Panc1 (cell line): ENCODE results near the gene SRCAP. TPM values are rescaled to one million over a fixed set of nuclear protein-coding genes. Genes with fewer than 3 reads are reported as not detected.

Source experiments
- ATAC-seq: fragments of 200-7000 bp; cut with Tn5 transposase; 2 replicates; pipeline ENCODE4 v1.9.1; 2020; ENCODE audit warnings: mild to moderate bottlenecking, moderate library complexity
- BruUV-seq: library from RNA; stranded (reverse); fragments of 400-500 nt; replicated peaks from 2 replicates; lab custom pipeline; 2021; lab: Mats Ljungman, UMichigan
- CTCF ChIA-PET: fragments of 300-600 bp; sonication (Branson Sonifier 250); formaldehyde crosslinking; loops from one replicate; lab custom pipeline; 2022; ENCODE audit warnings: antibody characterized with exemption; lab: Charles Lee
- POLR2A ChIA-PET: fragments of 300-600 bp; sonication (Branson Sonifier 250); formaldehyde crosslinking; loops from one replicate; lab custom pipeline; 2022; ENCODE audit warnings: antibody characterized with exemption; lab: Charles Lee
- DNase-seq: peaks from one replicate; pipeline ENCODE4 v3.0.0-alpha.2; 2010; ENCODE audit warnings: low read depth, low spot score
- H3K27ac ChIP-seq: 2 replicates; pipeline ENCODE4 v1.5.1; 2011; ENCODE audit warnings: mild to moderate bottlenecking, low read length, inconsistent platforms
- H3K27me3 ChIP-seq: fragments of 200-500 bp; sonication (Bioruptor generic); 2 replicates; pipeline ENCODE4 v1.6.0; 2014; ENCODE audit warnings: low read length, inconsistent platforms; ENCODE audit not compliant: control insufficient read depth, insufficient read depth
- H3K36me3 ChIP-seq: fragments of 200-500 bp; sonication (Bioruptor generic); 2 replicates; pipeline ENCODE4 v1.5.1; 2014; ENCODE audit warnings: inconsistent platforms, mild to moderate bottlenecking, low read length, moderate library complexity; ENCODE audit not compliant: control insufficient read depth, insufficient read depth
- H3K4me1 ChIP-seq: 2 replicates; pipeline ENCODE4 v1.5.1; 2011; ENCODE audit warnings: inconsistent platforms, mild to moderate bottlenecking, low read length, moderate library complexity; ENCODE audit not compliant: control insufficient read depth, insufficient read depth
- H3K4me3 ChIP-seq, 2 experiments: 2 replicates each; pipeline ENCODE4 v1.5.1; 2011 to 2012; ENCODE audit warnings: low read depth in 2 of 2, low read length in 2 of 2, mild to moderate bottlenecking in 2 of 2, inconsistent platforms in 1 of 2, moderate library complexity in 1 of 2
- H3K9me3 ChIP-seq: fragments of 200-500 bp; sonication (Bioruptor generic); 2 replicates; pipeline ENCODE4 v1.5.1; 2014; ENCODE audit warnings: low read depth, mild to moderate bottlenecking, inconsistent platforms, low read length, moderate library complexity; ENCODE audit not compliant: control insufficient read depth, insufficient read depth
- POLR2AphosphoS5 ChIP-seq: IDR thresholded peaks from 2 replicates; pipeline ENCODE4 v1.6.1; 2012; ENCODE audit warnings: mild to moderate bottlenecking, low read depth, low read length, moderate library complexity
- SIN3A ChIP-seq: IDR thresholded peaks from 2 replicates; pipeline ENCODE4 v1.6.1; 2012; ENCODE audit warnings: low read depth, mild to moderate bottlenecking, low read length, moderate library complexity, borderline replicate concordance; ENCODE audit not compliant: insufficient read depth
- TCF7L2 ChIP-seq: IDR thresholded peaks from 2 replicates; pipeline ENCODE4 v1.6.1; 2011; ENCODE audit warnings: mild to moderate bottlenecking, low read depth, low read length, inconsistent platforms
- in situ Hi-C: cut with HindIII; loops from 2 replicates; pipeline ENCODE4 v1.10.0; 2016; ENCODE audit warnings: low sequenced_read_pairs, low pct_unique_long_range_greater_than_20kb
- intact Hi-C: fragments of 100-400 bp; cut with micrococcal nuclease; formaldehyde crosslinking; loops from one replicate; pipeline ENCODE4 v1.10.0; 2022; ENCODE audit not compliant: unreplicated experiment
- total RNA-seq: library from RNA; stranded (reverse); gene quantifications from one replicate; pipeline ENCODE4 v1.2.1, GENCODE V29; 2021; ENCODE audit not compliant: unreplicated experiment
- TF ChIP-seq, protein P1 (sequence below), 2 experiments: IDR thresholded peaks; 2 replicates each; pipeline ENCODE4 v1.6.1; 2011 to 2012; ENCODE audit warnings: low read depth in 2 of 2, control low read depth in 1 of 2, low read length in 1 of 2, mild to moderate bottlenecking in 1 of 2, moderate library complexity in 1 of 2; ENCODE audit not compliant: insufficient read depth in 1 of 2
- TF ChIP-seq, protein P2 (sequence below): fragments of 450-650 bp; IDR thresholded peaks from 2 replicates; pipeline ENCODE4 v1.5.1; 2017; ENCODE audit warnings: mild to moderate bottlenecking

The SRCAP gene
- total RNA-seq, 1 experiment from 2014 or later: 73.6 TPM

DNA sequence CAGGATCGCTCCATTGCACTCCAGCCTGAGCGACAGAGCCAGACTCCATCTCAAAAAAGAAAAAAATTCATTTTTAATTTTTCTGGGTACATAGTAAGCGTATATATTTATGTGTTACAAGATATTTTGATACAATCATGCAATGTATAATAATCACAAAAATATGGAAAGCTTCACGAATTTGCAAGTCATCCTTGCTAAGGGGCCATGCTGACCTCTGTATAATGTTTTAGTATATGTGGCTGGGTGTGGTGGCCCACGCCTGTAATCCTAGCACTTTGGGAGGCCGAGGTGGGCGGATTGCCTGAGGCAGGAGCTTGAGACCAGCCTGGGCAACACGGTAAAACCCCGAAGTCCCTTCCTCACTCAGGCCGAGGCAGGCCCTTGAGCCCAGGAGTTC lies 23.8 kb upstream of the SRCAP start:
- no peaks in the 10 kb centered on the region for H3K4me1 ChIP-seq
- H3K27me3 ChIP-seq: no peaks in the 10 kb centered on the region
- DNase-seq: no peak
- BruUV-seq: no TSS peak
- 0 out of 2 replicates have a peak, but pooled peaks cover 2% of the 10 kb centered on the region for H3K36me3 ChIP-seq
- intact Hi-C loops: no loop called here
- TF ChIP-seq, protein P1, sequence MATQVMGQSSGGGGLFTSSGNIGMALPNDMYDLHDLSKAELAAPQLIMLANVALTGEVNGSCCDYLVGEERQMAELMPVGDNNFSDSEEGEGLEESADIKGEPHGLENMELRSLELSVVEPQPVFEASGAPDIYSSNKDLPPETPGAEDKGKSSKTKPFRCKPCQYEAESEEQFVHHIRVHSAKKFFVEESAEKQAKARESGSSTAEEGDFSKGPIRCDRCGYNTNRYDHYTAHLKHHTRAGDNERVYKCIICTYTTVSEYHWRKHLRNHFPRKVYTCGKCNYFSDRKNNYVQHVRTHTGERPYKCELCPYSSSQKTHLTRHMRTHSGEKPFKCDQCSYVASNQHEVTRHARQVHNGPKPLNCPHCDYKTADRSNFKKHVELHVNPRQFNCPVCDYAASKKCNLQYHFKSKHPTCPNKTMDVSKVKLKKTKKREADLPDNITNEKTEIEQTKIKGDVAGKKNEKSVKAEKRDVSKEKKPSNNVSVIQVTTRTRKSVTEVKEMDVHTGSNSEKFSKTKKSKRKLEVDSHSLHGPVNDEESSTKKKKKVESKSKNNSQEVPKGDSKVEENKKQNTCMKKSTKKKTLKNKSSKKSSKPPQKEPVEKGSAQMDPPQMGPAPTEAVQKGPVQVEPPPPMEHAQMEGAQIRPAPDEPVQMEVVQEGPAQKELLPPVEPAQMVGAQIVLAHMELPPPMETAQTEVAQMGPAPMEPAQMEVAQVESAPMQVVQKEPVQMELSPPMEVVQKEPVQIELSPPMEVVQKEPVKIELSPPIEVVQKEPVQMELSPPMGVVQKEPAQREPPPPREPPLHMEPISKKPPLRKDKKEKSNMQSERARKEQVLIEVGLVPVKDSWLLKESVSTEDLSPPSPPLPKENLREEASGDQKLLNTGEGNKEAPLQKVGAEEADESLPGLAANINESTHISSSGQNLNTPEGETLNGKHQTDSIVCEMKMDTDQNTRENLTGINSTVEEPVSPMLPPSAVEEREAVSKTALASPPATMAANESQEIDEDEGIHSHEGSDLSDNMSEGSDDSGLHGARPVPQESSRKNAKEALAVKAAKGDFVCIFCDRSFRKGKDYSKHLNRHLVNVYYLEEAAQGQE (IDR thresholded peaks at IDR 0.05; ENCODE audit: insufficient read depth in 1 of 2, low read depth in 2 of 2, low read length in 1 of 2): no peak
- TF ChIP-seq POLR2AphosphoS5 (no peak), TCF7L2 (no peak), SIN3A (no peak)
- TF ChIP-seq, protein P2, sequence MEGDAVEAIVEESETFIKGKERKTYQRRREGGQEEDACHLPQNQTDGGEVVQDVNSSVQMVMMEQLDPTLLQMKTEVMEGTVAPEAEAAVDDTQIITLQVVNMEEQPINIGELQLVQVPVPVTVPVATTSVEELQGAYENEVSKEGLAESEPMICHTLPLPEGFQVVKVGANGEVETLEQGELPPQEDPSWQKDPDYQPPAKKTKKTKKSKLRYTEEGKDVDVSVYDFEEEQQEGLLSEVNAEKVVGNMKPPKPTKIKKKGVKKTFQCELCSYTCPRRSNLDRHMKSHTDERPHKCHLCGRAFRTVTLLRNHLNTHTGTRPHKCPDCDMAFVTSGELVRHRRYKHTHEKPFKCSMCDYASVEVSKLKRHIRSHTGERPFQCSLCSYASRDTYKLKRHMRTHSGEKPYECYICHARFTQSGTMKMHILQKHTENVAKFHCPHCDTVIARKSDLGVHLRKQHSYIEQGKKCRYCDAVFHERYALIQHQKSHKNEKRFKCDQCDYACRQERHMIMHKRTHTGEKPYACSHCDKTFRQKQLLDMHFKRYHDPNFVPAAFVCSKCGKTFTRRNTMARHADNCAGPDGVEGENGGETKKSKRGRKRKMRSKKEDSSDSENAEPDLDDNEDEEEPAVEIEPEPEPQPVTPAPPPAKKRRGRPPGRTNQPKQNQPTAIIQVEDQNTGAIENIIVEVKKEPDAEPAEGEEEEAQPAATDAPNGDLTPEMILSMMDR: no peak
- no peak overlapping the region for H3K27ac ChIP-seq
- no peak for ATAC-seq
- ChIA-PET CTCF (no interaction called here), POLR2A (no interaction called here)
- in situ Hi-C loops: no loop called here
- H3K4me3 ChIP-seq: no peak overlapping the region
- no peaks in the 10 kb centered on the region for H3K9me3 ChIP-seq

DNA sequence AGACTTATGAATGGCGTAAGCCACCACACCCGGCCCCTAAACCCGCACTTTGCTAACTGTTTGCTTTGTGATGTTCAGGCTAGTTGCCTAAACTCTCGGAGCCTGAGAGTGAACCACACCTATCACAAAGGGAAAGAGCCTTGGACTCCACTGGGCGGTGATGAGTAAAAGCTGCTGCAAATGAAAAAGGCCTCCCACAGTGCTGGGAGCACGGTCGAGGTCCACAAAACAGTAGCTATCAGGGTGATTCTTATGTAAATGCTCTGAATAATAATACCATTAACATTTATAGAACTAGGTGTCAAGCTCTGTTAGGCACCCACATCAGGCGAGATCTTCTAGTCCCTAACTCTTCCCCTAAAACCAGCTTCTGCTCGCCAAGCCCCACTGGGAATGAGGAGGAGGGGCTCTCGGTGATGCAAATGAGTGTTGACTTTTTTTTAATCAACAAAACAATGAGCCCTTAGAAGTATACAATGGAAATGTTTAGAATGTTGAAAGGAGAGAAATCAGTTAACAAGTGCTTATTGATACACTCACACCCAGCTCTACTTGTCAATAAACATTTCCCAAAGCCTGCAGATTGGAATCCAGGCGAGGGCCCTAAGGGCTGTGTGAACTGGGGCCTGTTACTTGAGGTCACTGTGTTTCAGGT lies 20.9 kb upstream of the SRCAP start:
- BruUV-seq: no TSS peak
- H3K27me3 ChIP-seq: no peaks in the 10 kb centered on the region
- no peak for DNase-seq
- ChIA-PET CTCF (interaction anchor here (0.5 kb wide), 1 partner anchor 15 kb away, joined by 3 read pairs; no protein-coding TSS in a partner anchor), POLR2A (no interaction called here)
- H3K4me1 ChIP-seq: no peaks in the 10 kb centered on the region
- in situ Hi-C loops: no loop called here
- intact Hi-C loops: no loop called here
- TF ChIP-seq, protein P2: no peak
- TF ChIP-seq SIN3A (no peak), TCF7L2 (no peak), POLR2AphosphoS5 (no peak)
- TF ChIP-seq, protein P1 (IDR thresholded peaks at IDR 0.05; ENCODE audit: insufficient read depth in 1 of 2, low read depth in 2 of 2, low read length in 1 of 2): no peak
- H3K4me3 ChIP-seq: no peak overlapping the region
- ATAC-seq: no peak
- H3K36me3 ChIP-seq: no peaks in the 10 kb centered on the region
- H3K27ac ChIP-seq: no peak overlapping the region
- H3K9me3 ChIP-seq: no peaks in the 10 kb centered on the region
